GM23248 (cell line): ENCODE measurements around the gene OLFML2B.

Source experiments
- EZH2 ChIP-seq: fragments of 200-600 bp; sonication (generic); IDR thresholded peaks from 2 replicates; pipeline ENCODE4 v1.6.1; 2018; ENCODE audit warnings: antibody characterized with exemption, mild to moderate bottlenecking; ENCODE audit not compliant: insufficient read depth, poor library complexity, severe bottlenecking
- EZH2phosphoT487 ChIP-seq: fragments of 200-600 bp; sonication (generic); IDR thresholded peaks from 2 replicates; pipeline ENCODE4 v1.6.1; 2018; ENCODE audit warnings: antibody characterized with exemption, moderate library complexity, mild to moderate bottlenecking, low read depth; ENCODE audit not compliant: insufficient read depth

GRCh38 chr1:162056579-162056978, 32.9 kb upstream of the OLFML2B start:
- TF ChIP-seq EZH2phosphoT487 = no peak
- TF ChIP-seq EZH2 = no peak
